Trophoblast cell (in vitro differentiated cells and primary cell): ENCODE results near the gene PHACTR1.
"Not testable (repeated sequence)": the region's sequence is repeated elsewhere in the genome, so short reads cannot be mapped to it uniquely, and the experiment has no call there.

Experiments
- DNase-seq, 2 donors: peaks; one replicate each; pipeline ENCODE4 v3.0.0-alpha.2; 2016
- H2AFZ ChIP-seq: 2 replicates; pipeline ENCODE4 v1.6.1; 2013; ENCODE audit warnings: low read length, moderate library complexity, mild to moderate bottlenecking; ENCODE audit not compliant: insufficient read depth, poor library complexity
- H2AK5ac ChIP-seq: 2 replicates; pipeline ENCODE4 v1.6.1; 2013; ENCODE audit warnings: mild to moderate bottlenecking, low read length
- H2BK120ac ChIP-seq: 2 replicates; pipeline ENCODE4 v1.6.1; 2013; ENCODE audit warnings: low read length, mild to moderate bottlenecking, moderate library complexity; ENCODE audit not compliant: insufficient read depth, poor library complexity
- H2BK12ac ChIP-seq: 2 replicates; pipeline ENCODE4 v1.6.1; 2013; ENCODE audit warnings: mild to moderate bottlenecking, low read length, moderate library complexity
- H2BK5ac ChIP-seq: 2 replicates; pipeline ENCODE4 v1.6.1; 2013; ENCODE audit warnings: low read length, low read depth, moderate library complexity, mild to moderate bottlenecking; ENCODE audit not compliant: poor library complexity
- H3K14ac ChIP-seq: 2 replicates; pipeline ENCODE4 v1.6.1; 2013; ENCODE audit warnings: mild to moderate bottlenecking, low read length
- H3K18ac ChIP-seq: 2 replicates; pipeline ENCODE4 v1.6.1; 2013; ENCODE audit warnings: mild to moderate bottlenecking, low read length
- H3K23ac ChIP-seq: 2 replicates; pipeline ENCODE4 v1.6.1; 2013; ENCODE audit warnings: low read length
- H3K27ac ChIP-seq: 2 replicates; pipeline ENCODE4 v1.5.1; 2013; ENCODE audit warnings: low read depth, mild to moderate bottlenecking, inconsistent platforms, low read length, moderate library complexity
- H3K27me3 ChIP-seq: 2 replicates; pipeline ENCODE4 v1.6.1; 2013; ENCODE audit warnings: inconsistent platforms, mild to moderate bottlenecking, low read length, moderate library complexity; ENCODE audit not compliant: insufficient read depth
- H3K36me3 ChIP-seq, 2 experiments: 1 replicate in 1 of 2; 2 replicates in 1 of 2; pipeline ENCODE4 v1.6.1; 2013; ENCODE audit warnings: low read length in 2 of 2, mild to moderate bottlenecking in 2 of 2, moderate library complexity in 1 of 2; ENCODE audit not compliant: insufficient read depth in 2 of 2, control insufficient read depth in 1 of 2
- H3K4ac ChIP-seq: 2 replicates; pipeline ENCODE4 v1.6.1; 2013; ENCODE audit warnings: low read depth, mild to moderate bottlenecking, low read length, moderate library complexity
- H3K4me1 ChIP-seq, 2 experiments: 1 replicate in 1 of 2; 2 replicates in 1 of 2; pipeline ENCODE4 v1.6.1; 2013; ENCODE audit warnings: low read length in 2 of 2, mild to moderate bottlenecking in 2 of 2, moderate library complexity in 1 of 2; ENCODE audit not compliant: insufficient read depth in 2 of 2, control insufficient read depth in 1 of 2
- H3K4me2 ChIP-seq: 2 replicates; pipeline ENCODE4 v1.6.1; 2013; ENCODE audit warnings: inconsistent platforms, mild to moderate bottlenecking, low read length, moderate library complexity
- H3K4me3 ChIP-seq: 2 replicates; pipeline ENCODE4 v1.5.1; 2013; ENCODE audit warnings: mild to moderate bottlenecking, low read depth, low read length, inconsistent platforms
- H3K79me1 ChIP-seq: one replicate; pipeline ENCODE4 v1.6.1; 2013; ENCODE audit warnings: low read length
- H3K79me2 ChIP-seq: 2 replicates; pipeline ENCODE4 v1.6.1; 2013; ENCODE audit warnings: low read length, mild to moderate bottlenecking; ENCODE audit not compliant: control insufficient read depth, insufficient read depth, poor library complexity
- H3K9ac ChIP-seq: 2 replicates; pipeline ENCODE4 v1.6.1; 2013; ENCODE audit warnings: mild to moderate bottlenecking, low read length
- H3K9me3 ChIP-seq: 2 replicates; pipeline ENCODE4 v1.6.1; 2013; ENCODE audit warnings: low read depth, mild to moderate bottlenecking, control low read depth, inconsistent platforms, low read length; ENCODE audit not compliant: insufficient read depth
- H4K12ac ChIP-seq: 2 replicates; pipeline ENCODE4 v1.6.1; 2013; ENCODE audit warnings: low read depth, mild to moderate bottlenecking, low read length, moderate library complexity
- H4K8ac ChIP-seq: 2 replicates; pipeline ENCODE4 v1.6.1; 2013; ENCODE audit warnings: low read depth, mild to moderate bottlenecking, low read length, moderate library complexity
- H4K91ac ChIP-seq: one replicate; pipeline ENCODE4 v1.6.1; 2013; ENCODE audit warnings: low read depth, mild to moderate bottlenecking, low read length, moderate library complexity
- WGBS: extraction: QIAGEN DNeasy Blood & Tissue Kit; methylation state at CpG from one replicate; pipeline ENCODE4 v1.1.7; 2013; ENCODE audit warnings: missing lambda C conversion rate; ENCODE audit not compliant: insufficient read length, insufficient coverage; ENCODE audit errors: extremely low coverage; 5-methylcytosine and 5-hydroxymethylcytosine counted together

Gene PHACTR1

GRCh38 chr6:13319891-13320564, 603.5 kb downstream of the PHACTR1 start:
- H3K9ac ChIP-seq, result no peak overlapping the region
- DNase-seq, result no peak
- no peak overlapping the region for H3K4me3 ChIP-seq
- WGBS, result no CpG with 5 or more reads among the region's 5 CpGs
- no peak overlapping the region for H3K27ac ChIP-seq
- no peak overlapping the region for H3K23ac ChIP-seq
- H2AFZ ChIP-seq, result no peak overlapping the region
- no peaks in the 10 kb centered on the region for H3K27me3 ChIP-seq
- H3K79me2 ChIP-seq, result no peaks in the 10 kb centered on the region
- no peaks in the 10 kb centered on the region for H3K4me1 ChIP-seq
- H2AK5ac ChIP-seq, result no peak overlapping the region
- no peak overlapping the region for H3K4me2 ChIP-seq
- H2BK120ac ChIP-seq, result no peak overlapping the region
- no peaks in the 10 kb centered on the region for H3K9me3 ChIP-seq
- no peak overlapping the region for H3K18ac ChIP-seq
- H3K79me1 ChIP-seq, result no peaks in the 10 kb centered on the region
- no peak overlapping the region for H4K8ac ChIP-seq
- H2BK12ac ChIP-seq, result no peak overlapping the region
- H2BK5ac ChIP-seq, result no peak overlapping the region
- H3K4ac ChIP-seq, result no peak overlapping the region
- peaks cover 26 to 60% of the 10 kb centered on the region in 2 experiments for H3K36me3 ChIP-seq
- H4K12ac ChIP-seq, result no peak overlapping the region
- H4K91ac ChIP-seq, result no peak overlapping the region
- H3K14ac ChIP-seq, result no peak overlapping the region

DNA sequence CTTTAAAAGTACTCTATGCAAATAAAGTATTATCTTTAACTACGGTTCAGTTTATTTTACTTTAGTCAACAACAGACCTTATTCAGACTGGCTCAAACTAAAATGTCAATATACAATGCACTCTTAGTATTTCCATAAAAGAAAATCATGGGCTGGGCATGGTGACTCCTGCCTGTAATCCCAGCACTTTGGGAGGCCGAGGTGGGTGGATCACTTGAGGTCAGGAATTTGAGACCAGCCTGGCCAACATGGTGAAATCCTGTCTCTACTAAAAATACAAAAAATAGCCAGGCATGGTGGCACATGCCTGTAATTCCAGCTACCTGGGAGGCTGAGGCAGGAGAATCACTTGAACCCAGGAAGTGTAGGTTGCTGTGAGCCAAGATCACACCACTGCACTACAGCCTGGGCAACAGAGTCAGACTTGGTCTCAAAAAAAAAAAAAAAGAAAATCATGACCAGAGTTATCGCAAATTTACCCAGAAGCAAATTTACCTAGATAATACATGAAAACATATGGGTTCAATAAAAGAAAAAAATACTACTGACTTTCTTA, 609.5 kb downstream of the PHACTR1 start:
- not testable (repeated sequence) for H3K27me3 ChIP-seq, H4K8ac ChIP-seq, H2AFZ ChIP-seq, H2BK5ac ChIP-seq, H2AK5ac ChIP-seq, H3K23ac ChIP-seq, H3K4ac ChIP-seq, H3K27ac ChIP-seq, H3K9me3 ChIP-seq, H3K4me2 ChIP-seq, H4K91ac ChIP-seq, H2BK12ac ChIP-seq, H3K4me1 ChIP-seq, H4K12ac ChIP-seq, H3K9ac ChIP-seq, H3K79me2 ChIP-seq, H3K14ac ChIP-seq, H3K79me1 ChIP-seq, H3K18ac ChIP-seq, H3K4me3 ChIP-seq, H2BK120ac ChIP-seq, DNase-seq
- WGBS, result no CpG with 5 or more reads among the region's 3 CpGs
- peaks cover 14 to 25% of the 10 kb centered on the region in 2 experiments for H3K36me3 ChIP-seq

DNA sequence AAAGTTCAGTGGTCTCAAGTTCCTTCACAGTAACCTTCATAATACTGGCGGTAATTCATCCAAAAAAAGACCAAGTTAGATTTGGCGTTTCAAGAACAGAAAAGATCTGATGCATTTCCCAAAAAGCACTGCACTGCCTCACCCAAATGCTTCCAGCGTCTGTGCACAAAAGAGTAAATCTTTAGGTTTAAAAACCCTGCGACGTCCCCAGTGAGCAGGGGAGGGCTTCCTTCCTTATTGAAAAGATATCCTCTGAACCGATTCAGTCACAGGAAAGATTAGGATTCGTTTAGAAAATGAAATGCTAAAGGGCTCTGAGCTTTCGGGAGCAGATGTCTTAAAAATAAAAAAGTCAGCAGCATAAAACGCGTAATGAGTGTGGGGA, 611.1 kb downstream of the PHACTR1 start:
- H2AFZ ChIP-seq, result no peak overlapping the region
- no peak overlapping the region for H2BK120ac ChIP-seq
- no peak overlapping the region for H4K91ac ChIP-seq
- no peak overlapping the region for H4K12ac ChIP-seq
- no peak overlapping the region for H2BK5ac ChIP-seq
- no CpG with 5 or more reads among the region's 10 CpGs for WGBS
- H3K14ac ChIP-seq, result no peak overlapping the region
- DNase-seq, result no peak
- no peak overlapping the region for H2AK5ac ChIP-seq
- peak overlapping the region; percentile 35 for H3K27ac ChIP-seq
- peaks cover 3% of the 10 kb centered on the region for H3K79me2 ChIP-seq
- H3K4me2 ChIP-seq, result peak overlapping the region; percentile 87
- no peak overlapping the region for H3K18ac ChIP-seq
- no peak overlapping the region for H3K4ac ChIP-seq
- no peak overlapping the region for H3K23ac ChIP-seq
- peak overlapping the region; percentile 79 for H3K9ac ChIP-seq
- peaks cover 10 to 16% of the 10 kb centered on the region in 2 experiments for H3K36me3 ChIP-seq
- H4K8ac ChIP-seq, result peak overlapping the region; percentile 9
- H3K4me1 ChIP-seq, result no peaks in the 10 kb centered on the region
- peak overlapping the region; percentile 87 for H3K4me3 ChIP-seq
- H3K9me3 ChIP-seq, result no peaks in the 10 kb centered on the region
- H2BK12ac ChIP-seq, result no peak overlapping the region
- peaks cover 8% of the 10 kb centered on the region for H3K79me1 ChIP-seq
- no peaks in the 10 kb centered on the region for H3K27me3 ChIP-seq

- Histone ChIP-seq H3K27me3 (no peaks in the 10 kb centered on the region), H3K14ac (peak within 1 kb of the TSS; percentile 90), H4K91ac (peak within 1 kb of the TSS; percentile 84), H2BK12ac (no peak within 1 kb of the TSS), H3K23ac (no peak within 1 kb of the TSS), H2AK5ac (no peak within 1 kb of the TSS), H2BK120ac (peak within 1 kb of the TSS; percentile 84), H3K18ac (peak within 1 kb of the TSS; percentile 94), H3K4me1 (no peaks in the 10 kb centered on the region), H4K12ac (peak within 1 kb of the TSS; percentile 90), H3K9ac (peak within 1 kb of the TSS; percentile 84), H4K8ac (peak within 1 kb of the TSS; percentile 86), H3K4me3 (peak within 1 kb of the TSS; percentile 87), H3K79me1 (peaks cover 8% of the 10 kb centered on the region), H2BK5ac (peak within 1 kb of the TSS; percentile 86), H3K79me2 (peaks cover 3% of the 10 kb centered on the region), H3K9me3 (no peaks in the 10 kb centered on the region), H2AFZ (peak within 1 kb of the TSS; percentile 93), H3K4ac (peak within 1 kb of the TSS; percentile 74), H3K36me3 (peaks cover 7 to 13% of the 10 kb centered on the region in 2 experiments), H3K27ac (peak within 1 kb of the TSS; percentile 72), H3K4me2 (peak within 1 kb of the TSS; percentile 87)
- no CpG with 5 or more reads among the region's 63 CpGs for WGBS
- DNase-seq, result peak; percentile 83 to 94
These were observed 611.7 kb downstream of the PHACTR1 start, which contains the start of gene TBC1D7 for GRCh38 chr6:13328076-13328874. Gene TBC1D7 (minus strand): TSS chr6:13328537. CDS start chr6:13326898, 1,639 bp downstream.
